ENCODE results near the gene KLHL33.
A peak's percentile ranks its signal among the peaks of the same experiment; 100 is the strongest.

Gene KLHL33

GRCh38 chr14:20438664-20439063 lies 2.7 kb upstream of the KLHL33 start:
- Mint-ChIP-seq H3K9me3 (no peaks in the 10 kb centered on the region), H3K27me3 (ENCODE audit: low read depth) (peaks cover 33% of the 10 kb centered on the region), H3K36me3 (ENCODE audit: low read depth) (peaks cover 11% of the 10 kb centered on the region), H3K4me1 (no peaks in the 10 kb centered on the region), H3K27ac (no peak overlapping the region), H3K4me3 (no peak overlapping the region)
- TF ChIP-seq, protein P1, sequence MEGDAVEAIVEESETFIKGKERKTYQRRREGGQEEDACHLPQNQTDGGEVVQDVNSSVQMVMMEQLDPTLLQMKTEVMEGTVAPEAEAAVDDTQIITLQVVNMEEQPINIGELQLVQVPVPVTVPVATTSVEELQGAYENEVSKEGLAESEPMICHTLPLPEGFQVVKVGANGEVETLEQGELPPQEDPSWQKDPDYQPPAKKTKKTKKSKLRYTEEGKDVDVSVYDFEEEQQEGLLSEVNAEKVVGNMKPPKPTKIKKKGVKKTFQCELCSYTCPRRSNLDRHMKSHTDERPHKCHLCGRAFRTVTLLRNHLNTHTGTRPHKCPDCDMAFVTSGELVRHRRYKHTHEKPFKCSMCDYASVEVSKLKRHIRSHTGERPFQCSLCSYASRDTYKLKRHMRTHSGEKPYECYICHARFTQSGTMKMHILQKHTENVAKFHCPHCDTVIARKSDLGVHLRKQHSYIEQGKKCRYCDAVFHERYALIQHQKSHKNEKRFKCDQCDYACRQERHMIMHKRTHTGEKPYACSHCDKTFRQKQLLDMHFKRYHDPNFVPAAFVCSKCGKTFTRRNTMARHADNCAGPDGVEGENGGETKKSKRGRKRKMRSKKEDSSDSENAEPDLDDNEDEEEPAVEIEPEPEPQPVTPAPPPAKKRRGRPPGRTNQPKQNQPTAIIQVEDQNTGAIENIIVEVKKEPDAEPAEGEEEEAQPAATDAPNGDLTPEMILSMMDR (IDR thresholded peaks at IDR 0.05; ENCODE audit: unreplicated experiment in 3 of 3): no peak

DNA sequence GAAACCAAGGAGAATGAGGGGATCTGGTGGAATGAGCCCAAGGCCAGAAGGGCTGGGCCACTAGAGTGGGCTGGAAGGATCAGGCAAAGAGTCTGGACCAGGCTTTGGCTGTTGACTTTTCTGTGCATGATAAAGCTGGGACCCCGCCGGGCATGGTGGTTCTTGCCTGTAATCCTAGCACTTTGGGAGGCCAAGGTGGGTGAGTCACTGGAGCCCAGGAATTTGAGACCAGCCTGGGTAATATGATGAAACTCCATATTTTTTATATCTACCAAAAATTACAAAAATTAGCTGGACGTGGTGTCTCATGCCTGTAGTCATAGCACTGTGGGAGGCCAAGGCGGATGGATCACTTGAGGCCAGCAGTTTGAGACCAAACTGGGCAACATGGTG lies 393 bp upstream of the KLHL33 start:
- no peaks in the 10 kb centered on the region for H3K4me1 Mint-ChIP-seq
- no peak overlapping the region for H3K4me3 Mint-ChIP-seq
- H3K36me3 Mint-ChIP-seq (ENCODE audit: low read depth): no peaks in the 10 kb centered on the region
- no peak overlapping the region for H3K27ac Mint-ChIP-seq
- H3K9me3 Mint-ChIP-seq: no peaks in the 10 kb centered on the region
- TF ChIP-seq, protein P1 (IDR thresholded peaks at IDR 0.05; ENCODE audit: unreplicated experiment in 3 of 3): no peak
- peaks cover 38% of the 10 kb centered on the region for H3K27me3 Mint-ChIP-seq (ENCODE audit: low read depth)

DNA sequence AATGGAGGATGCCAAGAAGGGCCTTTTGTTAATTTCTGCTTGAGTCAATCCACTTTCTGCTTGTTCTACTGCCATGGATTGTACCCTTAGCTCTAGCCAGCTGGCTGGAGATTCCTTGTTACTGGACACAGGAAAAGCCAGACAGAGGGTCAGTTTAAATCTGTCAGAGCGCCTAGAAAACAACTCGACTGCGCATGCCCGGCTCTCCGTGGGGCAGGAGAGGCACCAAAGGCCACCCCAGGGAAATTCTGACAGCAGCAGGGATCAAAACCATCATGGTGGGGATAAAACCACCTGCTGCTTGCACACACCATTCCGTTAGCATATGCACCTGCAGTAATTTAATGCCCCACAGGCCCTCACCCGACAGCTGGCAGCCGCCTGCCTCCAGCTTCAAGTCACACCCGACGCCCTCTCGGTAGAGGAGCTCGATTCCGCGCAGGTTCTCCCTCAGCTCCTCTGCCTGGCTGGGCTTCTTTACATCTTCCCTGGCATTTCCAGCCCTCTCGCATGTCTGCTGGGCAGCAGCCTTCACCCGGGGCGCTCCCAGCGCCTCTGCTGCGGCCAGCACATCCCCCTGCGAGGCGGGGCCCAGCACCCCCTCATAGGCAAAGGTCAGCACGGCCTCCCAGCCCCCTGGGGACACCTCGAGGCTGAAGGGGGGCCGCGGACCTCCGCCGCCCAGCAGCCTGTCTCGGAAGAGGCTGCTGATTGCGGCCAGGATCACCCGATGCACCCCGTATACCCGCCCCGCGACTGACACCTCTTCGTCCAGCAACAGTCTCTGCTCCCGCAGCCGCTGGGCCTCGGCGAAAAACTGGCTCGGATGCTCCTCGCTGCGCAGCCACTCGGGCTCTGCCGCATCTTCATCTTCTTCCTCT lies 1.0 kb downstream of the KLHL33 start:
- Mint-ChIP-seq H3K27ac (no peak overlapping the region), H3K9me3 (no peaks in the 10 kb centered on the region), H3K27me3 (ENCODE audit: low read depth) (peaks cover 38% of the 10 kb centered on the region), H3K36me3 (ENCODE audit: low read depth) (no peaks in the 10 kb centered on the region), H3K4me3 (peak overlapping the region; percentile 40 to 62 (median 47)), H3K4me1 (no peaks in the 10 kb centered on the region)
- TF ChIP-seq, protein P1 (IDR thresholded peaks at IDR 0.05; ENCODE audit: unreplicated experiment in 3 of 3): no peak

DNA sequence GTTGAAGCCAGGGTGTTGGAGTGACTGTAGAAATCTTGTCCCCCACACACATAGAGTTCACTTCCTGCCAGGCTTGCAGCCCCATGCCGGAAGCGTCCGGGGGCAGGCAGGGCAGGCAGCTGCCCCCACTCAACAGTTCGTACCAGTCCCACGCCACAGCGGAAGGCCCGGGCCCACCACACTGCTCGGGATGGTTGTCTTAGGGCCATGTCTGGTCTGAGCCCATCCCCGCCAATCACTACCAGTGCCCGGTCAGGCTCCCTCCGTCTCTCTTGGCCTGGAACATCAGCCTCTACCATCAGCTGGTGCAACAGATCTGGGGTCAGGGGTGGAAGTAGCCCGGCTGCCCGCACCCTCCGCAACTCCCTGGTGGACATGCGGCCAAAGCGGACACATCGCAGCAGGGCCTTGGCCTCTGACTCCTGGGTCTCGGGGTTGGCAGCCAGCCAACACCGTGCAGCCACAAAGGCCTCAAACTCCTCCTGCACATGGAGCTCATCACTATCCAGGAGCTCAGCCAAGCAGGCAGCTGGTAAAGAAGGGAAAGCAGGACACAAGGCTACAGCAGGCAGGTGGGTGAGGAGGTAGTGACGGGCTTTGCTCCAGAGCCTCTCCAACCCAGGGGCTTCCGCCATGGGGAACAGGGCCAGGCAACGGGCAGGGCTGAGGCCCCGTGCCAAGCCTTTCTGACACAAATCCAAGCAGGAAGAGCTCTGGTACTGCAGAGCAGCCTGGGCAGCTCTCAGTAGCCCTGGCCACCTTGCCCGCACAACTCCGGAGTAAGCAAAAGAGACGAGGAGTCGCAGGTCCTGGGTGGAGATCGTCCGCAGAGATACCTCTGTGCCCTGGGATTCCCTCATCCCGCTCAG lies 5.9 kb downstream of the KLHL33 start:
- TF ChIP-seq, protein P1 (IDR thresholded peaks at IDR 0.05; ENCODE audit: unreplicated experiment in 3 of 3): no peak
- Mint-ChIP-seq H3K36me3 (ENCODE audit: low read depth) (no peaks in the 10 kb centered on the region), H3K27ac (no peak overlapping the region)

GRCh38 chr14:20428802-20429201 lies 7.2 kb downstream of the KLHL33 start:
- H3K9me3 Mint-ChIP-seq: no peaks in the 10 kb centered on the region
- H3K27me3 Mint-ChIP-seq (ENCODE audit: low read depth): peaks cover 6% of the 10 kb centered on the region
- no peak overlapping the region for H3K4me3 Mint-ChIP-seq
- TF ChIP-seq, protein P1 (IDR thresholded peaks at IDR 0.05; ENCODE audit: unreplicated experiment in 3 of 3): no peak
- peaks cover 17% of the 10 kb centered on the region for H3K4me1 Mint-ChIP-seq
- peak overlapping the region; percentile 57 to 77 (median 66) for H3K27ac Mint-ChIP-seq
- H3K36me3 Mint-ChIP-seq (ENCODE audit: low read depth): no peaks in the 10 kb centered on the region

More for the DNA sequence above, 5.9 kb downstream of the KLHL33 start:
- Mint-ChIP-seq H3K27me3 (ENCODE audit: low read depth) (peaks cover 12% of the 10 kb centered on the region), H3K4me3 (no peak overlapping the region), H3K9me3 (no peaks in the 10 kb centered on the region), H3K4me1 (peaks cover 17% of the 10 kb centered on the region)

Measured in nephron (organoid).